Smooth muscle cell (in vitro differentiated cells): Measurements from ENCODE around the gene MUC6. TPM values are rescaled to one million over a fixed set of nuclear protein-coding genes. Genes with fewer than 3 reads are reported as not detected.

Source experiments
- DNase-seq: peaks from one replicate; lab custom pipeline; 2025; ENCODE audit not compliant: unreplicated experiment; lab: John Stamatoyannopoulos, UW
- H2AFZ ChIP-seq: fragments of 200-600 bp; sonication (generic); 2 replicates; pipeline ENCODE4 v1.6.0; 2016; ENCODE audit warnings: antibody characterized with exemption, low read depth, mild to moderate bottlenecking
- H3F3A ChIP-seq: fragments of 200-600 bp; sonication (generic); 2 replicates; pipeline ENCODE4 v1.6.0; 2017; ENCODE audit warnings: antibody characterized with exemption, low read depth
- H3K27ac ChIP-seq: fragments of 200-600 bp; sonication (generic); 2 replicates; pipeline ENCODE4 v1.5.1; 2016; ENCODE audit warnings: low read depth, mild to moderate bottlenecking
- H3K27me3 ChIP-seq: fragments of 200-600 bp; sonication (generic); 2 replicates; pipeline ENCODE4 v1.6.1; 2016; ENCODE audit warnings: low read depth, mild to moderate bottlenecking
- H3K36me3 ChIP-seq: fragments of 200-600 bp; sonication (generic); 2 replicates; pipeline ENCODE4 v1.5.1; 2016; ENCODE audit warnings: low read depth
- H3K4me1 ChIP-seq: fragments of 200-600 bp; sonication (generic); 2 replicates; pipeline ENCODE4 v1.5.1; 2016; ENCODE audit warnings: low read depth
- H3K4me2 ChIP-seq: fragments of 200-600 bp; sonication (generic); 2 replicates; pipeline ENCODE4 v1.6.0; 2016; ENCODE audit warnings: mild to moderate bottlenecking
- H3K4me3 ChIP-seq: fragments of 200-600 bp; sonication (generic); 2 replicates; pipeline ENCODE4 v1.5.1; 2016; ENCODE audit warnings: mild to moderate bottlenecking
- H3K79me2 ChIP-seq: fragments of 200-600 bp; sonication (generic); 2 replicates; pipeline ENCODE4 v1.6.0; 2016; ENCODE audit warnings: low read depth, mild to moderate bottlenecking
- H3K9ac ChIP-seq: fragments of 200-600 bp; sonication (generic); 2 replicates; pipeline ENCODE4 v1.6.0; 2016; ENCODE audit warnings: low read depth
- H3K9me3 ChIP-seq: fragments of 200-600 bp; sonication (generic); replicated peaks from 2 replicates; pipeline ENCODE4 v1.5.1; 2016; ENCODE audit warnings: low read depth
- H4K20me1 ChIP-seq: fragments of 200-600 bp; sonication (generic); 2 replicates; pipeline ENCODE4 v1.6.0; 2016; ENCODE audit warnings: low read depth
- CTCF ChIP-seq: fragments of 200-600 bp; sonication (generic); IDR thresholded peaks from 2 replicates; pipeline ENCODE4 v1.5.1; 2017; ENCODE audit warnings: borderline replicate concordance, mild to moderate bottlenecking, antibody characterized with exemption; ENCODE audit not compliant: insufficient read depth, poor library complexity, severe bottlenecking
- WGBS: methylation state at CpG from one replicate; pipeline ENCODE4 v1.1.7; 2016; ENCODE audit warnings: low lambda C conversion rate; 5-methylcytosine and 5-hydroxymethylcytosine counted together
- polyA plus RNA-seq: library from polyadenylated mRNA; unstranded; fragments of >200 nt; fragmentation: Nextera tagmentation; extraction: Ambion mirVana; gene quantifications from 2 replicates; pipeline ENCODE4 v1.2.1, GENCODE V29; 2016
- total RNA-seq: library from RNA; depleted of rRNA; stranded (reverse); fragments of >200 nt; gene quantifications from 2 replicates; pipeline ENCODE4 v1.2.3, GENCODE V29; 2014

MUC6 gene
- total and polyA plus RNA-seq, 2 experiments from 2014 or later, result not detected

- Histone ChIP-seq H4K20me1 (peaks cover 58% of the 10 kb centered on the region), H3F3A (no peaks in the 10 kb centered on the region), H2AFZ (no peak overlapping the region), H3K27ac (no peak overlapping the region), H3K36me3 (no peaks in the 10 kb centered on the region), H3K4me3 (no peak overlapping the region), H3K4me2 (no peak overlapping the region), H3K9me3 (no peaks in the 10 kb centered on the region), H3K27me3 (no peaks in the 10 kb centered on the region), H3K4me1 (no peaks in the 10 kb centered on the region), H3K79me2 (peaks cover under 1% of the 10 kb centered on the region), H3K9ac (no peak overlapping the region)
- DNase-seq, result no peak
- WGBS, result 95% methylated on average over 21 of the region's 21 CpGs
- TF ChIP-seq CTCF, result no peak
These were observed 30.6 kb downstream of the MUC6 start for GRCh38 chr11:1005928-1006327.

GRCh38 chr11:1003159-1003558 lies 33.4 kb downstream of the MUC6 start:
- no peak overlapping the region for H3K9ac ChIP-seq

GRCh38 chr11:1002406-1002984 lies 34.0 kb downstream of the MUC6 start:
- H4K20me1 ChIP-seq, result peaks cover 78% of the 10 kb centered on the region
- 96% methylated on average over 19 of the region's 20 CpGs for WGBS
- no peaks in the 10 kb centered on the region for H3K36me3 ChIP-seq
- no peak overlapping the region for H3K27ac ChIP-seq
- H3K27me3 ChIP-seq, result no peaks in the 10 kb centered on the region
- no peaks in the 10 kb centered on the region for H3F3A ChIP-seq
- no peaks in the 10 kb centered on the region for H3K9me3 ChIP-seq
- no peak overlapping the region for H3K4me2 ChIP-seq
- DNase-seq, result no peak
- H2AFZ ChIP-seq, result no peak overlapping the region
- H3K79me2 ChIP-seq, result peaks cover 8% of the 10 kb centered on the region
- no peak overlapping the region for H3K4me3 ChIP-seq
- no peaks in the 10 kb centered on the region for H3K4me1 ChIP-seq
- TF ChIP-seq CTCF, result no peak
- H3K9ac ChIP-seq, result no peak overlapping the region

More at GRCh38 chr11:1003159-1003558, 33.4 kb downstream of the MUC6 start:
- Histone ChIP-seq H3K4me3 (no peak overlapping the region), H3K4me2 (no peak overlapping the region), H2AFZ (no peak overlapping the region), H3K9me3 (no peaks in the 10 kb centered on the region), H3K4me1 (no peaks in the 10 kb centered on the region), H4K20me1 (peaks cover 77% of the 10 kb centered on the region), H3K36me3 (no peaks in the 10 kb centered on the region), H3F3A (no peaks in the 10 kb centered on the region), H3K79me2 (peaks cover 8% of the 10 kb centered on the region), H3K27ac (no peak overlapping the region), H3K27me3 (no peaks in the 10 kb centered on the region)
- DNase-seq, result no peak
- TF ChIP-seq CTCF, result no peak
- 97% methylated on average over 20 of the region's 20 CpGs for WGBS
